SJSA1 (cell line): ENCODE results near the gene ENTPD7. TPM values are rescaled to one million over a fixed set of nuclear protein-coding genes. Genes with fewer than 3 reads are reported as not detected.
A peak's percentile ranks its signal among the peaks of the same experiment; 100 is the strongest.

Experiments
- DNase-seq, 2 experiments: peaks; one replicate each; pipeline ENCODE4 v3.0.0-alpha.2; 2015 to 2020; ENCODE audit warnings: low spot score in 2 of 2, low read depth in 1 of 2
- H3K27ac ChIP-seq: fragments of 250-450 bp; sonication (Bioruptor Pico); 2 replicates; pipeline ENCODE4 v1.5.1; 2020; ENCODE audit warnings: mild to moderate bottlenecking, moderate library complexity
- H3K27me3 ChIP-seq: fragments of 250-450 bp; sonication (Bioruptor Pico); replicated peaks from 2 replicates; pipeline ENCODE4 v1.5.1; 2020; ENCODE audit warnings: mild to moderate bottlenecking, moderate library complexity
- H3K36me3 ChIP-seq: fragments of 250-450 bp; sonication (Bioruptor Pico); 2 replicates; pipeline ENCODE4 v1.5.1; 2020; ENCODE audit warnings: mild to moderate bottlenecking
- H3K4me1 ChIP-seq: fragments of 250-450 bp; sonication (Bioruptor Pico); replicated peaks from 2 replicates; pipeline ENCODE4 v1.6.1; 2021; ENCODE audit warnings: mild to moderate bottlenecking
- H3K4me3 ChIP-seq: fragments of 250-450 bp; sonication (Bioruptor Pico); 2 replicates; pipeline ENCODE4 v1.5.1; 2020; ENCODE audit warnings: mild to moderate bottlenecking
- H3K9me3 ChIP-seq: fragments of 250-450 bp; sonication (Bioruptor Pico); replicated peaks from 2 replicates; pipeline ENCODE4 v1.5.1; 2020; ENCODE audit warnings: mild to moderate bottlenecking
- total RNA-seq: library from RNA; depleted of rRNA; stranded (reverse); fragments of >200 nt; shearing (Covaris generic); gene quantifications from 2 replicates; pipeline ENCODE4 v1.2.3, GENCODE V29; 2014

Gene ENTPD7
- total RNA-seq, 1 experiment from 2014 or later, result 18.4 TPM

GRCh38 chr10:99682752-99683151, 23.4 kb downstream of the ENTPD7 start:
- DNase-seq, result no peak
- no peak overlapping the region for H3K27ac ChIP-seq
- H3K4me3 ChIP-seq, result no peak overlapping the region
- peaks cover 6% of the 10 kb centered on the region; the same call in 1 of the 2 replicates for H3K4me1 ChIP-seq
- H3K9me3 ChIP-seq, result peaks cover 4% of the 10 kb centered on the region; the same call in 1 of the 2 replicates
- peaks cover 38% of the 10 kb centered on the region for H3K36me3 ChIP-seq
- no peaks in the 10 kb centered on the region for H3K27me3 ChIP-seq

- DNase-seq, result no peak
- Histone ChIP-seq H3K4me3 (no peak overlapping the region), H3K36me3 (peaks cover 33% of the 10 kb centered on the region), H3K4me1 (peaks cover 6% of the 10 kb centered on the region; the same call in 1 of the 2 replicates), H3K27me3 (no peaks in the 10 kb centered on the region), H3K9me3 (peaks cover 4% of the 10 kb centered on the region; the same call in 1 of the 2 replicates), H3K27ac (no peak overlapping the region)
Measured at GRCh38 chr10:99685597-99685967, 26.3 kb downstream of the ENTPD7 start.

GRCh38 chr10:99689461-99689860, 30.2 kb downstream of the ENTPD7 start:
- H3K4me3 ChIP-seq, result no peak overlapping the region
- H3K36me3 ChIP-seq, result peaks cover 43% of the 10 kb centered on the region
- peaks cover 4% of the 10 kb centered on the region; the same call in 1 of the 2 replicates for H3K9me3 ChIP-seq
- no peak for DNase-seq
- H3K27me3 ChIP-seq, result no peaks in the 10 kb centered on the region
- no peak overlapping the region for H3K27ac ChIP-seq
- H3K4me1 ChIP-seq, result peaks cover 17% of the 10 kb centered on the region

- peak overlapping the region; percentile 96 for H3K27ac ChIP-seq
Measured at GRCh38 chr10:99693933-99694583, 34.7 kb downstream of the ENTPD7 start.

GRCh38 chr10:99695761-99696160, 36.5 kb downstream of the ENTPD7 start:
- DNase-seq, result no peak
- H3K36me3 ChIP-seq, result peaks cover 73% of the 10 kb centered on the region

More at GRCh38 chr10:99693933-99694583, 34.7 kb downstream of the ENTPD7 start:
- Histone ChIP-seq H3K36me3 (peaks cover 74% of the 10 kb centered on the region), H3K4me1 (peaks cover 28% of the 10 kb centered on the region), H3K4me3 (no peak overlapping the region), H3K9me3 (no peaks in the 10 kb centered on the region), H3K27me3 (no peaks in the 10 kb centered on the region)
- peak in 1 of 2 experiments; percentile 75 for DNase-seq

GRCh38 chr10:99698504-99699080, 39.3 kb downstream of the ENTPD7 start:
- H3K4me3 ChIP-seq, result no peak overlapping the region
- DNase-seq, result no peak
- peaks cover 77% of the 10 kb centered on the region for H3K36me3 ChIP-seq
- no peaks in the 10 kb centered on the region for H3K9me3 ChIP-seq
- H3K27me3 ChIP-seq, result no peaks in the 10 kb centered on the region
- H3K4me1 ChIP-seq, result peaks cover 26% of the 10 kb centered on the region
- H3K27ac ChIP-seq, result no peak overlapping the region

More at GRCh38 chr10:99695761-99696160, 36.5 kb downstream of the ENTPD7 start:
- H3K9me3 ChIP-seq, result no peaks in the 10 kb centered on the region
- H3K27ac ChIP-seq, result peak overlapping the region; percentile 96
- H3K4me1 ChIP-seq, result peaks cover 28% of the 10 kb centered on the region
- H3K27me3 ChIP-seq, result no peaks in the 10 kb centered on the region
- H3K4me3 ChIP-seq, result no peak overlapping the region

- DNase-seq, result no peak
- no peaks in the 10 kb centered on the region for H3K9me3 ChIP-seq
- H3K4me3 ChIP-seq, result no peak overlapping the region
- no peaks in the 10 kb centered on the region for H3K27me3 ChIP-seq
- H3K27ac ChIP-seq, result no peak overlapping the region
- H3K4me1 ChIP-seq, result peaks cover 5% of the 10 kb centered on the region
- peaks cover 87% of the 10 kb centered on the region for H3K36me3 ChIP-seq
Measured at GRCh38 chr10:99700649-99701048, 41.3 kb downstream of the ENTPD7 start.

- no peak overlapping the region for H3K4me3 ChIP-seq
- no peaks in the 10 kb centered on the region for H3K9me3 ChIP-seq
- H3K36me3 ChIP-seq, result peaks cover 88% of the 10 kb centered on the region
- no peaks in the 10 kb centered on the region for H3K4me1 ChIP-seq
- peak overlapping the region; percentile 15; the same call in 1 of the 2 replicates for H3K27ac ChIP-seq
- no peaks in the 10 kb centered on the region for H3K27me3 ChIP-seq
- DNase-seq, result no peak
Measured at GRCh38 chr10:99708428-99709012, 49.2 kb downstream of the ENTPD7 start.

GRCh38 chr10:99709480-99710229, 50.3 kb downstream of the ENTPD7 start:
- no peak for DNase-seq
- H3K27ac ChIP-seq, result no peak overlapping the region
- H3K36me3 ChIP-seq, result peaks cover 88% of the 10 kb centered on the region

GRCh38 chr10:99711129-99711719, 51.9 kb downstream of the ENTPD7 start:
- Histone ChIP-seq H3K27ac (no peak overlapping the region), H3K4me1 (no peaks in the 10 kb centered on the region), H3K27me3 (no peaks in the 10 kb centered on the region), H3K9me3 (no peaks in the 10 kb centered on the region), H3K36me3 (peaks cover 86% of the 10 kb centered on the region), H3K4me3 (no peak overlapping the region)
- peak in 1 of 2 experiments; percentile 38 for DNase-seq

More at GRCh38 chr10:99709480-99710229, 50.3 kb downstream of the ENTPD7 start:
- Histone ChIP-seq H3K4me3 (no peak overlapping the region), H3K9me3 (no peaks in the 10 kb centered on the region), H3K27me3 (no peaks in the 10 kb centered on the region), H3K4me1 (no peaks in the 10 kb centered on the region)

GRCh38 chr10:99714446-99714845, 55.1 kb downstream of the ENTPD7 start:
- no peak overlapping the region for H3K4me3 ChIP-seq
- H3K27ac ChIP-seq, result no peak overlapping the region
- DNase-seq, result no peak
- peaks cover 87% of the 10 kb centered on the region for H3K36me3 ChIP-seq
- H3K9me3 ChIP-seq, result no peaks in the 10 kb centered on the region
- H3K4me1 ChIP-seq, result no peaks in the 10 kb centered on the region
- H3K27me3 ChIP-seq, result no peaks in the 10 kb centered on the region

GRCh38 chr10:99720387-99720786, 61.1 kb downstream of the ENTPD7 start:
- peaks cover 81% of the 10 kb centered on the region for H3K36me3 ChIP-seq
- H3K27me3 ChIP-seq, result no peaks in the 10 kb centered on the region
- H3K4me3 ChIP-seq, result no peak overlapping the region
- DNase-seq, result no peak
- no peaks in the 10 kb centered on the region for H3K9me3 ChIP-seq
- no peak overlapping the region for H3K27ac ChIP-seq
- no peaks in the 10 kb centered on the region for H3K4me1 ChIP-seq

- Histone ChIP-seq H3K36me3 (peaks cover 45% of the 10 kb centered on the region), H3K4me3 (no peak overlapping the region), H3K4me1 (peaks cover 15% of the 10 kb centered on the region), H3K27me3 (no peaks in the 10 kb centered on the region), H3K27ac (no peak overlapping the region), H3K9me3 (no peaks in the 10 kb centered on the region)
- DNase-seq, result no peak
Measured at GRCh38 chr10:99730026-99730425, 70.7 kb downstream of the ENTPD7 start.
